ENCODE results near the gene SLC25A36.

SLC25A36 gene

DNA sequence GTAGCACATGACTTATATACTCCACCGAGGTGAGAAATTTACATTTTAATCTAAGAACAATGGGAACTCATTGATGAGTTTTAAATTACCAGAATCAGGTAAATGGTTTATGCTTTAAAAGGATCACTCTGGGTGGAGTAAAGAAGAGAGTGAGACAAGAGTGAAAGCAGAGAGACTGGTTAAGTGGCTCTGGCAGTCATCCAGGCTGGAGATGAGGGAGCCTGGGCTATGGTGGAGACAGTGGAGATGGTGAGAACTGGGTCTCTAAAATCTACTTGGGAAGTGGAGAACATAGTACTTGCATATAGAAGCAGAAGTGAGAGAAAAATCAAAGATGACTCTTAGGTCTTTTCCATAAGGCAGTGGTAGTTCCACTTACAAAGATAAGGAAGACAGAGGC is 37.1 kb upstream of the SLC25A36 start:
- TF ChIP-seq, protein P1, sequence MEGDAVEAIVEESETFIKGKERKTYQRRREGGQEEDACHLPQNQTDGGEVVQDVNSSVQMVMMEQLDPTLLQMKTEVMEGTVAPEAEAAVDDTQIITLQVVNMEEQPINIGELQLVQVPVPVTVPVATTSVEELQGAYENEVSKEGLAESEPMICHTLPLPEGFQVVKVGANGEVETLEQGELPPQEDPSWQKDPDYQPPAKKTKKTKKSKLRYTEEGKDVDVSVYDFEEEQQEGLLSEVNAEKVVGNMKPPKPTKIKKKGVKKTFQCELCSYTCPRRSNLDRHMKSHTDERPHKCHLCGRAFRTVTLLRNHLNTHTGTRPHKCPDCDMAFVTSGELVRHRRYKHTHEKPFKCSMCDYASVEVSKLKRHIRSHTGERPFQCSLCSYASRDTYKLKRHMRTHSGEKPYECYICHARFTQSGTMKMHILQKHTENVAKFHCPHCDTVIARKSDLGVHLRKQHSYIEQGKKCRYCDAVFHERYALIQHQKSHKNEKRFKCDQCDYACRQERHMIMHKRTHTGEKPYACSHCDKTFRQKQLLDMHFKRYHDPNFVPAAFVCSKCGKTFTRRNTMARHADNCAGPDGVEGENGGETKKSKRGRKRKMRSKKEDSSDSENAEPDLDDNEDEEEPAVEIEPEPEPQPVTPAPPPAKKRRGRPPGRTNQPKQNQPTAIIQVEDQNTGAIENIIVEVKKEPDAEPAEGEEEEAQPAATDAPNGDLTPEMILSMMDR (IDR thresholded peaks at IDR 0.05; ENCODE audit: low read length, missing control alignments): no peak
- no peak overlapping the region for H3K4me3 ChIP-seq (replicated peaks; ENCODE audit: low read depth, low read length)
- no peak for DNase-seq (ENCODE audit: low read depth)

DNA sequence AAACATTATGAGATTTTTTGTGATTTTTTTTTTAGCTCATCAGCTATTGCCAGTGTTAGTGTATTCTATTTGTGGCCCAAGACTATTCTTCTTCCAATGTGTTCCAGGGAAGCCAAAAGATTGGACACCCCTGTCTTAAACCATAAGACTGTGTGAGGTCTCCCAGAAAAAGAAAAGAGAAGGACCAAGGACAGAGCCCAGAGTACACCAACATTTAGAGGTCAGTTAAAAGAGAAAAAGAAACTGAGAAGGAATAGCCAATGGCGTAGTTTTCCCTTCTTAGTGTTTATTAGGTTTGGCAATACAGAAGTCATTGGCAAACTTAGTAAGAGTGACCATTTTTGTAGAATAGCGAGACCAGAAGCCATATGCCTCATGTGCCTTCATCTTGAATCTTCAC is 36.1 kb upstream of the SLC25A36 start:
- TF ChIP-seq, protein P1 (IDR thresholded peaks at IDR 0.05; ENCODE audit: low read length, missing control alignments): no peak
- H3K4me3 ChIP-seq (replicated peaks; ENCODE audit: low read depth, low read length): no peak overlapping the region
- no peak for DNase-seq (ENCODE audit: low read depth)

DNA sequence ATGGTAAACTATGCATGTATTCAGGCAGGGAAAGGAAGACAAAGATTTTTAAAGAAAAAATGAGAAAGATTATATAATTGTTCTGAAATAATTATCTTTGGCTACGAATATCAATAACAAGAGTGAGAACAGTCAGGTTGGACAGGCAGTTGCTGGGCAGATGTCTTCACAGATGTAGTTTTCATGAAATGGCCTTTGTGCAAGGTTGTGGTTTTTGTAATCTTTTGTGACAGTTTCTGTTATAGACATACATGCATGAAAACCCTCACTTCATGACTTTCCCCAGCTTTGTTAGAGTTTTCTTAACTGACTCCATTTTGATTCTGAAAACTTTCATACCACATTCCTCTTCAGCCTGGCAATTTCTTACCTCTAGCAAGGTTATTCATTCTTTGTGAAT is 34.9 kb upstream of the SLC25A36 start:
- TF ChIP-seq, protein P1 (IDR thresholded peaks at IDR 0.05; ENCODE audit: low read length, missing control alignments): no peak
- H3K4me3 ChIP-seq (replicated peaks; ENCODE audit: low read depth, low read length): no peak overlapping the region
- DNase-seq (ENCODE audit: low read depth): no peak

DNA sequence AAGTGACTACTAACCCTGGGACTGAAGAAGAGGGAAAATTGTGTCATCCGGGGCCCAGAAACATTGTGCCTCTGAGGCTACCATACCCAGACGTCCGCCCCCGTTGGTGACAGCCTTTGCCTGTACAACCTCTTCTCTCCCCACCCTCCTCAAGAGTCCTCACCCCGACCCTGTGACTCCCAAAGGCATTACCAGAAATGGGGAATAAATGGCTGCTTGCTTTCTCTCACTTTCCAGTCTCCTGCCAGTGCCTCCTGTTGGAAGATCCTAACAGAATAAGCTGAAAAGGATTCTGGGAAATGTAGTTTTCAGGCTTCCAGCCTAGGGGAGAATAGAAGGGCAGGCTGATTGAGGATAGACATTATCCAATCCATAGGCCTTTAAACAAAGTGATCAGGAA is 30.8 kb upstream of the SLC25A36 start:
- peak overlapping the region; percentile 22 for H3K4me3 ChIP-seq (replicated peaks; ENCODE audit: low read depth, low read length)
- peak; percentile 27 for DNase-seq (ENCODE audit: low read depth)
- TF ChIP-seq, protein P1 (IDR thresholded peaks at IDR 0.05; ENCODE audit: low read length, missing control alignments): peak; percentile 19

DNA sequence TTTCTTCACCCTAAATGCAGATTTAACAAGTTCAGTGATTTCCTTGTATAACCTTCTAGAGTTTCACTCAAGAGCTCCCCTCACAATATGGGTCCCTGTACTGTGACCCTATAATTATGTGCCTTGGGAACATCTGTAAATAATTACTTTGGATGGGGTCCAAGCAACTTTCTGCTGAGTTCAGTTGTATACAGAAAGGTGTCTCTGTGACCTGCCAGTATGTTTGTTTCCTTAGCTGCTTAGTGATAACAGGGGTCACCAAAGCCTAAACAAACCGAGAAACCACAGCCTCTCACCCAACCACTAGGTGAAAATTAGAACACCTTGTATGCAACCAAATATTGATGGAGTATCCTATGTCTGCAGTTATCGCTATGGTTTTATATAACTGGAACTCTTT is 29.8 kb upstream of the SLC25A36 start:
- H3K4me3 ChIP-seq (replicated peaks; ENCODE audit: low read depth, low read length): no peak overlapping the region
- DNase-seq (ENCODE audit: low read depth): no peak
- TF ChIP-seq, protein P1 (IDR thresholded peaks at IDR 0.05; ENCODE audit: low read length, missing control alignments): no peak

DNA sequence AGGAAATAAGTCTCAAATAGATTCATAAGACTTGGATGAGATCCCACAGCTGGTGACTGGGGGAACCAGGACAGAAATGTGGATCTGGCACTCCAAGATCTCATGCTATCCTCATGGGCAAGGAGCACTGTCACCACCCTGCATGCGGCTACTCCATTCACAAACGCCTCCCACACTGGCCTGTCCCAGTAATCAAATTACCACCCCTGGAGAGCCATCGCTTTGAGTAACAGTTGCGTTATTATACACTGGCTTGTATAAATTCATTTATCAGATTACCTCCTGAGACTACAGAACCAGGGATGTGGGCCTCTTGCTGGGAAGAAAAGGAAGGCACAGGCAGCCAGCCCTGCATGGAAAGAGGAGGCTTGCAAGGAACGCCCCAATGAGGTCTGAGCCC is 27.9 kb upstream of the SLC25A36 start:
- H3K4me3 ChIP-seq (replicated peaks; ENCODE audit: low read depth, low read length): no peak overlapping the region
- no peak for DNase-seq (ENCODE audit: low read depth)
- TF ChIP-seq, protein P1 (IDR thresholded peaks at IDR 0.05; ENCODE audit: low read length, missing control alignments): no peak

DNA sequence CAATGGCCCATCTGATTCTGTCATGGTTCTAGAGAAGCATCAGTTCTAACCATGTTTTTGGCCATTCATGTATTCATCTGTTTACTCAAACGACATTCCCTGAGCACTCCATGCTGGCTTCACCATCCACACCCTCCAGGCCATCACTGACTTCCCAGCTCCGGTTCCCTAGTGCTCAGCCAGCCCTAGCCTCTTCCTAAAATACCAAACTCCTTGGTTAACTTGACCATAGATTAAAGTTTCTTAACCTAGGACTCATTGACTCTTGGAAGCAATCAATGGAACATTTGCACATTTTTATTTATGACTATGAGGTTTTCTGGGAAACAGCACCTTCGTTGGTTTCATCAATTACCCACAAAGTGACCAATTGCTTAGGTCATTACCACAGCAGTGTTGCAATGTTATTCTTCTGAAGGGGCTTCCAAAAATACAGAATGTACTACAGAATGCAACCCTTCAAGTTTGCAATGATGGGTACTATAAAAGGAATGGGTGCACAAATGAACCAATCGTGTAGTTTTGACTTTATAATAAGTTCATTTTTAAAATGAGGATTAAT is 27.2 kb upstream of the SLC25A36 start:
- TF ChIP-seq, protein P1 (IDR thresholded peaks at IDR 0.05; ENCODE audit: low read length, missing control alignments): no peak
- DNase-seq (ENCODE audit: low read depth): no peak

More for the DNA sequence above, 27.2 kb upstream of the SLC25A36 start:
- no peak overlapping the region for H3K4me3 ChIP-seq (replicated peaks; ENCODE audit: low read depth, low read length)
